HFFc6 (cell line): ENCODE results near the gene DOCK3. TPM values are rescaled to one million over a fixed set of nuclear protein-coding genes. Genes with fewer than 3 reads are reported as not detected.

ENCODE experiments used
- DNase-seq: peaks from one replicate; pipeline ENCODE4 v3.0.0-alpha.2; 2018
- H3K27ac Mint-ChIP-seq: 2 replicates; pipeline ENCODE4 v1.8.0; 2020; ENCODE audit warnings: mild to moderate bottlenecking, mixed read lengths
- H3K27me3 Mint-ChIP-seq: 2 replicates; pipeline ENCODE4 v1.8.0; 2021; ENCODE audit warnings: mild to moderate bottlenecking, moderate library complexity, mixed read lengths; ENCODE audit not compliant: insufficient read depth
- H3K36me3 Mint-ChIP-seq: 2 replicates; pipeline ENCODE4 v1.8.0; 2021; ENCODE audit warnings: low read depth, mixed read lengths
- H3K4me1 Mint-ChIP-seq: 2 replicates; pipeline ENCODE4 v1.8.0; 2020; ENCODE audit warnings: low read depth, mixed read lengths
- H3K4me3 Mint-ChIP-seq: 2 replicates; pipeline ENCODE4 v1.8.0; 2020; ENCODE audit warnings: mild to moderate bottlenecking, moderate library complexity, mixed read lengths
- H3K9me3 Mint-ChIP-seq: 2 replicates; pipeline ENCODE4 v1.8.0; 2020; ENCODE audit warnings: mild to moderate bottlenecking, mixed read lengths
- total RNA-seq, 6 experiments: library from RNA; stranded (reverse); fragmentation: NEBNext Ultra II Directional; extraction: Animal tissue kit (Norgen Biotek cat#: 25700); gene quantifications; 2 replicates in 1 of 6; 3 replicates in 5 of 6; pipeline ENCODE4 v1.2.3, GENCODE V29; 2021
- TF ChIP-seq, protein P1 (sequence below): fragments of 200-600 bp; sonication (generic); IDR thresholded peaks from 2 replicates; pipeline ENCODE4 v1.5.0; 2021; ENCODE audit warnings: antibody characterized with exemption, mild to moderate bottlenecking

DOCK3 gene
- total RNA-seq, 6 experiments from 2014 or later: 0.14 to 0.26 (median 0.22) TPM

GRCh38 chr3:51398595-51399310 is 724.0 kb downstream of the DOCK3 start:
- Mint-ChIP-seq H3K27ac (peak overlapping the region; percentile 34; the same call in 1 of the 2 replicates), H3K4me1 (peaks cover 27% of the 10 kb centered on the region), H3K9me3 (no peaks in the 10 kb centered on the region), H3K36me3 (peaks cover 21% of the 10 kb centered on the region), H3K4me3 (no peak overlapping the region), H3K27me3 (peaks cover 3% of the 10 kb centered on the region; the same call in 1 of the 2 replicates)
- DNase-seq: no peak
- TF ChIP-seq, protein P1, sequence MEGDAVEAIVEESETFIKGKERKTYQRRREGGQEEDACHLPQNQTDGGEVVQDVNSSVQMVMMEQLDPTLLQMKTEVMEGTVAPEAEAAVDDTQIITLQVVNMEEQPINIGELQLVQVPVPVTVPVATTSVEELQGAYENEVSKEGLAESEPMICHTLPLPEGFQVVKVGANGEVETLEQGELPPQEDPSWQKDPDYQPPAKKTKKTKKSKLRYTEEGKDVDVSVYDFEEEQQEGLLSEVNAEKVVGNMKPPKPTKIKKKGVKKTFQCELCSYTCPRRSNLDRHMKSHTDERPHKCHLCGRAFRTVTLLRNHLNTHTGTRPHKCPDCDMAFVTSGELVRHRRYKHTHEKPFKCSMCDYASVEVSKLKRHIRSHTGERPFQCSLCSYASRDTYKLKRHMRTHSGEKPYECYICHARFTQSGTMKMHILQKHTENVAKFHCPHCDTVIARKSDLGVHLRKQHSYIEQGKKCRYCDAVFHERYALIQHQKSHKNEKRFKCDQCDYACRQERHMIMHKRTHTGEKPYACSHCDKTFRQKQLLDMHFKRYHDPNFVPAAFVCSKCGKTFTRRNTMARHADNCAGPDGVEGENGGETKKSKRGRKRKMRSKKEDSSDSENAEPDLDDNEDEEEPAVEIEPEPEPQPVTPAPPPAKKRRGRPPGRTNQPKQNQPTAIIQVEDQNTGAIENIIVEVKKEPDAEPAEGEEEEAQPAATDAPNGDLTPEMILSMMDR: no peak

DNA sequence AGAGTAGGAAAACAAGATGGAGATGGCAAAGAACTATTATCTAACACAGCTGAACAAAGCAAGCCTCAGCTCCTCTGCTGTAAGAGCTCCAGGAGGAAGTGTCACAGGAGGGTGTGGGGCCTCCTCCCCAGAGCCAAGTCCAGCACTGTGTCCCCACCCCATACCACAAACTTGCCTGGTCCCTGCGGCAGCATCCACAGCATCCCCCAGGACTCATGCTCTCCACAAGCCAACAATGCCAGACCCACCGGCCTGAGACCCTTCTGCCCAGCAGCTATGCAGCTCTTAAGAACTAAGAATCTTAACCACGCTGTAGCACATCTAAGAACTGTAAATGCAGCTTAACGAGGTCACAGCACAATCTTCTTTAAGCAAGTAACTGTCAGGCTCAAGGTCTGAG is 725.4 kb downstream of the DOCK3 start:
- H3K4me3 Mint-ChIP-seq: no peak overlapping the region
- no peaks in the 10 kb centered on the region for H3K9me3 Mint-ChIP-seq
- TF ChIP-seq, protein P1: no peak

DNA sequence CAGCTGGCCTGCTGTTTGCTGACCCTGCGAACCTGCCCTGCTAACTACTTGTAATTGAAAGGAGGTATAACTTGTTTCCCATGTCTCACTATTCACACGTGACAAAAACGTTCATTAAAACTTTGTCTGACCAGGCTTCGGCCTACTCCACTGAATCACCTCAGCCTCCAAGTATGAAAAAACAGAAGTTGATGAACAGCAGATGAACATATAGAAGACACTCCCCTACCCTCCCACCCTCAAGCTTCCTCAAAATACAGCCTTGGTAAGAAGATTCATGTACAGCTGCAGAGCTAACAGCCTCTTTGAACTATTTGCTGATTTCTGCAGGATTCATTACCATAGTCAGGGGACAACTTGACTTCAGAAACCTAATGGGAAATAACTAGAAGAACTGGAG is 727.0 kb downstream of the DOCK3 start:
- H3K27ac Mint-ChIP-seq: no peak overlapping the region
- no peak overlapping the region for H3K4me3 Mint-ChIP-seq
- H3K27me3 Mint-ChIP-seq: no peaks in the 10 kb centered on the region; the same call in 1 of the 2 replicates
- no peak for DNase-seq
- peaks cover 5% of the 10 kb centered on the region; the same call in 1 of the 2 replicates for H3K36me3 Mint-ChIP-seq
- peaks cover under 1% of the 10 kb centered on the region; the same call in 1 of the 2 replicates for H3K4me1 Mint-ChIP-seq
- no peaks in the 10 kb centered on the region for H3K9me3 Mint-ChIP-seq
- TF ChIP-seq, protein P1: no peak

More for the DNA sequence above, 725.4 kb downstream of the DOCK3 start:
- DNase-seq: no peak
- Mint-ChIP-seq H3K4me1 (peaks cover 13% of the 10 kb centered on the region), H3K27ac (no peak overlapping the region), H3K27me3 (no peaks in the 10 kb centered on the region; the same call in 1 of the 2 replicates), H3K36me3 (peaks cover 8% of the 10 kb centered on the region; the same call in 1 of the 2 replicates)

DNA sequence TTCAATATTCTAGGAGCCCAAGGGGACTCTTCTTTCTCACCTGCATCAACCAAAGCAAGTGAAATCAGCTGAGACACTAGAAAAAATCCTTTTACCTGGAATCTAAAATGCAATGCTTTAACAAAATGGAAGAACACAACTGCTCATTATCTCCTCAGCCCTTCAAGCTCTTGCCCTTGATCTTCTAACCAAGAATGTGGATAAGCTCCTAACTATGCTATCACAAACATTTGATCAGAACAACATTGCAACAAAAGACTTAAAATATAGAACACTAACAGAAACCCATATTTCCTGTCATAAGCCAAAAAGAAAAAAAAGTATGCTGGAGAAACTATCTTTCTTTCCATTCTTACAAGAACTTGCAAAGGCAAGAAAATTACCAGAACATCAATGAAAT is 728.9 kb downstream of the DOCK3 start:
- H3K4me3 Mint-ChIP-seq: no peak overlapping the region
- DNase-seq: no peak
- TF ChIP-seq, protein P1: no peak
- no peaks in the 10 kb centered on the region for H3K4me1 Mint-ChIP-seq
- H3K27ac Mint-ChIP-seq: no peak overlapping the region
- peaks cover 3% of the 10 kb centered on the region; the same call in 1 of the 2 replicates for H3K36me3 Mint-ChIP-seq
- no peaks in the 10 kb centered on the region; the same call in 1 of the 2 replicates for H3K27me3 Mint-ChIP-seq
- H3K9me3 Mint-ChIP-seq: no peaks in the 10 kb centered on the region

GRCh38 chr3:51408021-51408420 is 733.3 kb downstream of the DOCK3 start:
- Mint-ChIP-seq H3K4me3 (no peak overlapping the region), H3K27ac (no peak overlapping the region), H3K36me3 (peaks cover 13% of the 10 kb centered on the region), H3K27me3 (no peaks in the 10 kb centered on the region; the same call in 1 of the 2 replicates), H3K9me3 (no peaks in the 10 kb centered on the region), H3K4me1 (no peaks in the 10 kb centered on the region)
- TF ChIP-seq, protein P1: no peak
- no peak for DNase-seq
